Stimulated activated effector memory CD8-positive, alpha-beta T cell treated with anti-CD3 and anti-CD28 coated beads, Interleukin-12 subunit alpha, Interleukin-12 subunit beta, amount 100 ng/mL, for 72 hours (primary cell): Measurements from ENCODE around the gene HNRNPA0.

Experiments used
- ATAC-seq: fragments of 150-1000 bp; cut with Tn5 transposase; 2 replicates; pipeline ENCODE4 v1.10.0; 2021
- DNase-seq, 2 donors: peaks; one replicate each; pipeline ENCODE4 v3.0.0; 2021 to 2022; ENCODE audit warnings: low spot score in 2 of 2
- H3K27ac Mint-ChIP-seq: one replicate; pipeline ENCODE4 v1.8.0; 2022; ENCODE audit warnings: mild to moderate bottlenecking, mixed read lengths
- H3K36me3 Mint-ChIP-seq: one replicate; pipeline ENCODE4 v1.8.0; 2022; ENCODE audit warnings: mild to moderate bottlenecking, mixed read lengths
- H3K4me1 Mint-ChIP-seq: one replicate; pipeline ENCODE4 v1.8.0; 2022; ENCODE audit warnings: mixed read lengths
- H3K4me3 Mint-ChIP-seq: one replicate; pipeline ENCODE4 v1.8.0; 2022; ENCODE audit warnings: mild to moderate bottlenecking, mixed read lengths
- H3K9me3 Mint-ChIP-seq: one replicate; pipeline ENCODE4 v1.8.0; 2022; ENCODE audit warnings: mixed read lengths

The HNRNPA0 gene

DNA sequence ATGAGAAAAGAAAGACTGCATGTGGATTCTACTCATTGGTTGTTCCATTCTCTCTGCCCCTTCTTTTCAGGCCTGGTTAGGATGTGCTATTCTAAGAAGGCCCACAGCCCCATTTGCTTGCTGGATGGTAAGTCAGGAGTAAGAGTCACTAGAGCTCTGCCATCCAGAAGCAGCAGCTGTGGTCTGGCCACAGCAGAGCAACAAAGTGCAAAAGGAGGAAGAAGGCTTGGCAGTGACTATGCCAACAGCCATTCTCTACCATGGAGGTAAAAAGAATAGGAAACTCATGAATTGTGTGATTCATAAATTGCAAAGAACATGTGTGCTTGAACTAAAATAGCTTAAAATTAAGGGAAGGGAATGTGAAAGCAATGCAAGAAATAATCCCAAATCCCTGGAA lies 39.2 kb downstream of the HNRNPA0 start:
- ATAC-seq = no peak
- Mint-ChIP-seq H3K4me1 (no peaks in the 10 kb centered on the region), H3K4me3 (no peak overlapping the region), H3K9me3 (no peaks in the 10 kb centered on the region), H3K27ac (no peak overlapping the region), H3K36me3 (no peaks in the 10 kb centered on the region)
- no peak for DNase-seq

DNA sequence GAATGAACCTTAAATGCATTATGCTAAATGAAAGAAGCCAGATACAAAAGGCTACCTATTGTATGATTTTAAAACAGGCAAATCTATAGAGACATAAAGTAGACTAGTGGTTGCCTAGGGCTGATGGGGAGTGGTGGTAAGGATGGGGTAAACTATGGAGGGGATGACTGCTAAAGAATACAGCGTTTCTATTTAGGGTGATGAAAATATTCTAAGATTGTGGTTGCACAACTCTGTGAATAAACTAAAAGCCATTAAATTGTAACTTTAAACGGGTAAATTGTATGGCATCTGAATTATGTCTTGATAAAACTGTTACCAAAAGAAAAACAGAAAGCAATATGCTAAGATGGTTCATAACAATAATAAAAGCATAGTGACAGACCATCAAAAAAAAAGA lies 39.7 kb downstream of the HNRNPA0 start:
- DNase-seq (no peak), ATAC-seq (no peak)
- Mint-ChIP-seq H3K4me1 (no peaks in the 10 kb centered on the region), H3K36me3 (no peaks in the 10 kb centered on the region), H3K27ac (no peak overlapping the region), H3K9me3 (no peaks in the 10 kb centered on the region), H3K4me3 (no peak overlapping the region)

DNA sequence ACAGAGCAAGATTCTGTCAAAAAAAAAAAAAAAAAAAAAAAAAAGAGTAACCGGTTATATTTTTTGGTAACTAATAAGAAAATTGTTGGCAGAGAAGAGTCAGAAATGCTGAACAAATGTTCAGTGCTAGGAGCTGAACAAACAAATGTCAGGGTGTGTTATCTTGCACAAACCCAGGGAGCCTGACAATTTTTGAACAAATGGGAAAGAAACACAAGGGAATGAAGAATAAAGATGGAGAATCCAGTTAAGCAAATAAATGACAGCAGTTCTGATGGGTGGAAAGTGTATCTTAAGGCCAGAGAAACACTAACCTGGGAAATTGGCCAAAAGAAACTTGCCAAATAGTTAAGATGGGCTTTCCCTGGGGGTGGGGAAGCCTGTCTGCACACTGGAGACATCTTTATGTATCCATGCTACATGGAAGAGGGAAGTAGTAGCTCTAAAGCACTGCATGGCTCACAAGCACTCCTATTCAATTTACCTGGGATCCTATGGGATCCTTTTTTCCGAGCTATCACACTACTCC lies 42.0 kb downstream of the HNRNPA0 start:
- H3K9me3 Mint-ChIP-seq = no peaks in the 10 kb centered on the region
- ATAC-seq (no peak), DNase-seq (no peak)
- no peak overlapping the region for H3K27ac Mint-ChIP-seq
- no peaks in the 10 kb centered on the region for H3K36me3 Mint-ChIP-seq
- no peak overlapping the region for H3K4me3 Mint-ChIP-seq
- H3K4me1 Mint-ChIP-seq = no peaks in the 10 kb centered on the region

DNA sequence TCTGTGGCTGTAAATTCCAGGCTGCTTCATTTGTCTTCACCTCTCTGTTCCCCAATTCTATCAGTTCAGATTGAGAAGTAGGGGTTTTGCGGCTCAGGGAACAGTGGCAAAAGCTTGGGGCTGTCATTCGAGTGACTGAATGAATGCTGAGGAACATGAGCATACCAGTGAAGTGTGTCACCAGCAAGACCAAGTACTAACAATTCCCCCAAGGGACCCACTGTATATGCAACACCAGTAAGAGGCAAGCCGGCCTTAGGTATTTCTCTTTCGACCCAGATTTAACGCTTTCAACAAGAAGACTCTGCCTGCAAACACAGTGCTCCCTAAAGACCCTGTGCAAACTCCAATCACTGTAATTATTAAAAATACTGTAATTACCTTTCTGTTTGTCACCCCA lies 44.1 kb downstream of the HNRNPA0 start:
- Mint-ChIP-seq H3K4me1 (no peaks in the 10 kb centered on the region), H3K9me3 (no peaks in the 10 kb centered on the region), H3K4me3 (no peak overlapping the region), H3K27ac (no peak overlapping the region), H3K36me3 (no peaks in the 10 kb centered on the region)
- ATAC-seq = no peak
- no peak for DNase-seq

DNA sequence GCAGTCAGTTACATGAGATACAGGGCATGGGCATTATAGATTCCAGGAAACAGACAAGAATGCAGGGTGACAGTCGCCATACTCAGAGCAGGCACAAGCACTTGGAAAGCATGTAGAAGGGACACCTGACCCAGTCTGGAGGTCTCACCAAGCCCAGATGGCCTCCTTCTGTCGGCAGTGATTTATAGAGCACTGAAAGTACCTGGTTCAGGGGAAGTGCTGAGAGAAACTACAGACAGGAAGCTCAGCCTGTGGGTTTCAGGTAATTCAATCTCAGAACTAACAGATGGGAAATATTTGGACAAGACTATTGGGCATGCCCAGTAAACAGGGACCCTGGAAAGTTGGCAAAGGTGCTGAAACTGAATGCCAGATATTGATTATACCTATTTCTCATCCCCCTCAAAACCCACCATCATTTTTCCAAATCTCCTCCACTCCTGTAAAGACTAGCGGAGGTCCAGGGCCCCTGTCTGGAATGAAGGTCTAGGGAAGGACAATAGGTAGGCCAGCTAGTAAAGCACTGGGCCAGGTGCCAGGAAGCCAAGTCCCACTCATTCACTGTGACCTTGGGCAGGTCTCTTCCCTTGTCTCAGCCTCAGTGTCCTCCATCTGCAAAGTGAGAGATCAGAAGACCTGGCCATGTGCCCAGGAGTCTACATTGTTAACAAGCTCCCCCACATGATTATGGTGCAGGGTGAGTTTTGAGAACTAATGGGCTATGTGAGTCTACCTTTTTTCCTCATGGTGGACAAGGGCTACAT lies 45.2 kb downstream of the HNRNPA0 start:
- DNase-seq (no peak), ATAC-seq (no peak)
- Mint-ChIP-seq H3K9me3 (no peaks in the 10 kb centered on the region), H3K4me3 (no peak overlapping the region), H3K4me1 (no peaks in the 10 kb centered on the region), H3K27ac (no peak overlapping the region), H3K36me3 (no peaks in the 10 kb centered on the region)

DNA sequence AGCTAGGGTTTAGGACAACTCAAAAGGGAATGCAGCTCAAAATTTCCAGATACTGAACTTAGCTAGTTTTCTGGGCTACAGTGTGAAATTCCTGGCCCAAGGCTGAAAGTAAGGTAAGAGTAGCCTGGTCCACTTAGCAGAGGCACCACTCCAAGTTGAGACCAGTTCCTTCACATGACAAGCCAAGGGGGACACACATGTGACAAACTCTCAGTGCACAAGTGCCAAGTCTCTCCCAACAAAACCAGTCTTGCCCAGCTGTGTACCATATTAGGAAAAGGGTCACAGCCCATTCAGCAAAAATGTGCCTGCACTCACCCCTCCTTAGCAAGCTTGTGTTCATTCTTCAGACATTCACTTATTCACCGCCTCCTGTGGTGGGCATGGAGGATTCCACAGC lies 46.1 kb downstream of the HNRNPA0 start:
- H3K9me3 Mint-ChIP-seq = no peaks in the 10 kb centered on the region
- H3K4me1 Mint-ChIP-seq = no peaks in the 10 kb centered on the region
- ATAC-seq (no peak), DNase-seq (no peak)
- no peak overlapping the region for H3K4me3 Mint-ChIP-seq
- no peak overlapping the region for H3K27ac Mint-ChIP-seq
- no peaks in the 10 kb centered on the region for H3K36me3 Mint-ChIP-seq

DNA sequence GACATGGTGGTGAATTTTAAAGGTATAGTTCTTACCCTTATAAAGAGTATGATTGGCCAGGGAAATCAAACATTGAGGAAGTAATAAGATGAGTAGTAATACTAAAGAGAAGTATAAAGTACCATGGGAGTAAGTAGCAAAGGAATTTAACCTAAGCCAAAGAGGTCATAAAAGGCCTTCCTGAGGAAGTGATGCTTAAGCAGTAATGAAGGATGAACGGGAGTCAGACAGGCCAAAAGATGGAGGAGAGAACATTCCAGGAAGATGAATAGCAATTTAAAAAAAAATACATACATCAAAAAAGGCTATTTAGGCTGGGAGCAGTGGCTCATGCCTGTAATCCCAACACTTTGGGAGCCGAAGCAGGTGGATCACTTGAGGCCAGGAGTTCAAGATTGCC lies 47.3 kb downstream of the HNRNPA0 start:
- DNase-seq (no peak), ATAC-seq (no peak)
- Mint-ChIP-seq H3K4me3 (no peak overlapping the region), H3K36me3 (no peaks in the 10 kb centered on the region), H3K4me1 (no peaks in the 10 kb centered on the region), H3K27ac (no peak overlapping the region), H3K9me3 (no peaks in the 10 kb centered on the region)

DNA sequence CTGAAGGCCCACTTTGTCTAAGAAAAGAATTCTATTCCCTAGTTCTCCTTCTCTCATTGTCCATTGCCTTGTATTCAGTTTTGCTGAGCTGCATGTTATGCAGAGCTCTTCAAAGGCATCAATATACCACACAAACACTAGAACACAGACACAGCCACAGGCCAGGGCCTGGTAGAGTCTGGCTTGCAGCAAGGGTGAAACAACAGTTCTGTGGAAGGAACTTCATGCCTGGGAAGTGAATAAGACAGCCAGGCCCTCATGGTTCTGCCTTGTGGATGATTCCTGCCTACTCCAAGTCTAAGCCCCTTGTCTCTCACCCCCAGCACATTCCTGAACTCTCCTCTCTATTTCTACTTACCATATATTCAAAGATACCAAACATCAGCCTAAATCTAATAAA lies 49.1 kb downstream of the HNRNPA0 start:
- Mint-ChIP-seq H3K9me3 (no peaks in the 10 kb centered on the region), H3K27ac (no peak overlapping the region), H3K4me1 (no peaks in the 10 kb centered on the region), H3K4me3 (no peak overlapping the region), H3K36me3 (no peaks in the 10 kb centered on the region)
- no peak for DNase-seq
- no peak for ATAC-seq

DNA sequence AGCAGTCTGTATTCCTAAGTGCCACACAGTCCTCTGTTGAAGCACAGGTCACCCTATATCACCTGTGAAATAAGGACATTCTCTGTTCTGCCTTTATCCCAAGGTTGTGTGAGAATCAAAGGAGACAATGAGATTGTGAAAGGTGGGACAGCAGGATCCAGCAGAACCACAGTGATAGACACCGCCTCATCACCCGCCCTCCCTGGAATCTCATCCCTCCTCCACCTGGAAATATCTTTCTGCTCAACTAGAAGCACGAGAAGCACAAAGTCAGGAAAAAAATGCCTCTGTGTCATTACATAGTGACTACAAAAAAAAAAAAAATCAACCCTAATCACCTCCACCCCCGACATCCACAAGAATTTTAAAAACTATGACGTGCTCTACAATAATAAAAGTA lies 50.6 kb downstream of the HNRNPA0 start:
- Mint-ChIP-seq H3K9me3 (no peaks in the 10 kb centered on the region), H3K27ac (no peak overlapping the region), H3K36me3 (no peaks in the 10 kb centered on the region), H3K4me3 (no peak overlapping the region), H3K4me1 (no peaks in the 10 kb centered on the region)
- no peak for ATAC-seq
- DNase-seq = no peak

DNA sequence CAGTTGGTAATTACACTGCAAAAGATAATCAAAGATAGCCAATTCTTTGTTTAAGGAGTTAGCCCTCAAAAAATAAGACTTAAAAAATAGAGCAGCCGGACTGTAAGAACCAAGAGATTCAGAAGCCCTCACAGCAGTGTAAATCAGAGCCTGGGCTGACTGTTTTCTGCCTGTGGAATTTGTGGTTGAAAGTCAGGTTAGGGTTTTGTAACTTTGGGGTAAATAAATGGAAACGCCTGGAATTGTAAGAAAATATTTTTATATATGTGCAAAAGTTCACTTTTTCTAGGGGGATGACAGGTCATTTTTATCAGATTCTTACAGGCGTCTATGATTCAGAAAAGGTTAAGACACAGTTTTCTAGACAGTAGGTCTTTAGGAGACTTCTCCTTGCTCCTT lies 53.9 kb downstream of the HNRNPA0 start:
- no peak overlapping the region for H3K4me3 Mint-ChIP-seq
- H3K36me3 Mint-ChIP-seq = no peaks in the 10 kb centered on the region
- peaks cover 19% of the 10 kb centered on the region for H3K4me1 Mint-ChIP-seq
- no peaks in the 10 kb centered on the region for H3K9me3 Mint-ChIP-seq
- ATAC-seq = no peak
- no peak for DNase-seq
- no peak overlapping the region for H3K27ac Mint-ChIP-seq

DNA sequence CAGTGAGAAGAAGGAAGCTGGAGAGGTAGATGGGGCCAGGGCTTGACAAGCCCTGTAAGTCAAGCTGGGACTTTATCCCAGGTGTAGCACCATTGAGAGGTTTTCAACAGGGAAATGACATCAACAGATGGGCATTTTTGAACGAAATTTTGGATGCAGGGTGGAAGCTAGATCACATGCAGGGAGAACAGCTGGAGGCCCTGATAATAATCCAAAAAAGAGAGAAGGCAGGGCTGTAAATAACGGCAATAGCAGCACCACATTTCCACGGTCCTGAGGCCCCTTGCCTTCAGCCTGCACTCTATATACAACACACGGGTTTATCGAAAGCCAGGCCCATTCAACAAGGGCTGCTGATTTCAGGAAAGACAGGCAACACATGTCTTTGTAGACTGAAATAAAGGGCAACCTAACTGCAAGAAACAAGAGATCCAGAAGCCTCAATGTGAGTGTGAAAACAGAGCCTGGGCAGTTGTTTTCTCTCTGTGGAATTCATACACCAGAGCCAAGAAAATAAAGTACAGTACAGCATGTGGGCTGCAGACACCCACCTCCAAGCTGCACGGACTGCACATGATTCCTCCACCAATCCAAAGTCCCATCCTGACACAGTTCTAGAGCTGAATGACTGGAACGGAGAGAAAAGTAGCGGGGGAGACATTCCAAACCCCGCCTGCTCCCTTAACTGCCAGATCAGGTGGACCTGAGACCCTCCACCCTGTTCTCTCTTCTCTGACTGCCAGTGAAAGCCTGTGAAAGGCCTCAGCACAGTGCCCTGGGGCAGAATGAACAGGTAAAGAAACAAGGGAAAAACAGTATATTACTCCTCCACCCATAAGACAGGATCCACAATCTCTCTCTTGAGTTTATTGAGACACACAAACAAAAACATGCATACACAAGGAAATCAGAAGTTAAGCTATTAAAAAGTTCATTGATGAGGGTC lies 54.6 kb downstream of the HNRNPA0 start:
- H3K4me3 Mint-ChIP-seq = no peak overlapping the region
- DNase-seq (no peak), ATAC-seq (no peak)
- H3K27ac Mint-ChIP-seq = no peak overlapping the region
- H3K4me1 Mint-ChIP-seq = peaks cover 23% of the 10 kb centered on the region
- no peaks in the 10 kb centered on the region for H3K36me3 Mint-ChIP-seq
- H3K9me3 Mint-ChIP-seq = no peaks in the 10 kb centered on the region

DNA sequence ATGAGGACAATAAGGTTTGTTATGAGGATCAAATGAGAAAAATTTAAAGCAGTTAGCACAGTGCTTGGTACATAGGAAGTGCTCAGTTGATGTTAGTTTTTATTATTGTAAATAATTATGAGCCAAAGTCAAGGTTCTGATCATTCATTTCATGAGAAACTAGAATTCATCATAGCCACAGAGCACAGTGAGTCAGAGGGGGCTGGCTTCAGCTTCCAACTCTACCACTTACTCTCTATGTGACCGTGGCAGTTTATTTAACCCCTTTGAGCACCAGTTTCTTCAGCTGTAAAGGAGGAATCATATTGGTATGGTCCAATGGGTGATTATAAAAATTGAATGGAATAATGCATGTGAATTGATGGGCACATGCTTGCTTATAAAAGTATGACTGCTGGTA lies 57.7 kb downstream of the HNRNPA0 start:
- peaks cover 23% of the 10 kb centered on the region for H3K4me1 Mint-ChIP-seq
- no peaks in the 10 kb centered on the region for H3K36me3 Mint-ChIP-seq
- H3K9me3 Mint-ChIP-seq = no peaks in the 10 kb centered on the region
- H3K27ac Mint-ChIP-seq = peak overlapping the region; percentile 84
- ATAC-seq (peak; percentile 97), DNase-seq (no peak)
- H3K4me3 Mint-ChIP-seq = peak overlapping the region; percentile 54

DNA sequence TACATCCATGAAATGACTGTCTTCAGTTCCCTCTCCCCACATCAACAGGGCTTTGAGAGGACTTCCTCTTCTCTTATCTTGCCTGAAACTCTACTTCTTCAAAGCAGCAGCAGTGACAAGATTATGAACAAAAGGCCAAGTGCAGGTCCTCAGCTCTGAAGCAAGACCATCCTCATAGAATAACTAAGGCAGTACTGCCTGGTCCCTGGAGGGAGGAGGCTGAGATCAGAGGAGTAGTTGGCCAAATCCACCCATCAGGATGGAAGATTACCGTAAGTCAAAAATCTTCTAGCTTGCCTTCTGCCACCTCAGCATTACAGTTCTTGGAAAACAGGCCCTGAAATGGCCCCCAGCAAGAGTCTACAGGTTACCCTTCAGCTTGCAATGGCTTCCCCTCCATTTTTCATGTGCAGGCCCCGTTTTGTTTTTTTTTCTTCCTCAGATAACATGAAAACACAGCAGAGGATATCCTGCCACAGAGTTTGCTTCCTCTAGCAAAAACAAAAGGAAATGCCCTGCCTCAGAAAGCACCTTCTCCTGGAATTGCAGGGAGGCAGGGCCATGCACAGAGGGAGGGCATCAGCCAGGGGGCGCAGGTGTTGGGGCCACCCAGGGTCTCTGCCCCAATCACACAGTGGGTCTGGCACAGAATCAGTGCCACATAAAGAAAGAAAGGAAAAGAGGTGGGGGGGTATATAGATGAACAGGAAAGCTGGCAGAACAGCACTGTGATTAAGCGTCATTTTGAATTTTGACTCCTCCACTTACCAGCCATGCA lies 58.3 kb downstream of the HNRNPA0 start:
- H3K9me3 Mint-ChIP-seq = no peaks in the 10 kb centered on the region
- DNase-seq (peak in 1 of 2 donors; percentile 52), ATAC-seq (peak; percentile 55)
- H3K4me3 Mint-ChIP-seq = peak overlapping the region; percentile 54
- peaks cover 23% of the 10 kb centered on the region for H3K4me1 Mint-ChIP-seq
- H3K27ac Mint-ChIP-seq = peak overlapping the region; percentile 84
- no peaks in the 10 kb centered on the region for H3K36me3 Mint-ChIP-seq
